Peyer's patch (tissue), 4 donors: Measurements from ENCODE around the gene SMYD3.

Experiments used
- CTCF ChIP-seq, 6 experiments: fragments of 450-650 bp in 4 of 6; fragments of 200-600 bp in 2 of 6; sonication (generic) in 1 of 6; IDR thresholded peaks; one replicate each; pipeline ENCODE4 v1.5.1; 2017 to 2019; ENCODE audit warnings: antibody characterized with exemption in 6 of 6, mild to moderate bottlenecking in 3 of 6, moderate library complexity in 1 of 6
- POLR2A ChIP-seq, 2 donors: fragments of 450-650 bp; IDR thresholded peaks; one replicate each; pipeline ENCODE4 v1.5.1; 2017; ENCODE audit warnings: antibody characterized with exemption in 2 of 2, mild to moderate bottlenecking in 2 of 2, moderate library complexity in 2 of 2

- TF ChIP-seq POLR2A (IDR thresholded peaks at IDR 0.05) (no peak), CTCF (IDR thresholded peaks at IDR 0.05) (no peak)
These were observed 3.3 kb upstream of the SMYD3 start for GRCh38 chr1:246510147-246511030.
